GM12878 (cell line): ENCODE measurements around the gene ABL1.
A peak's percentile ranks its signal among the peaks of the same experiment; 100 is the strongest.

ENCODE experiments used
- ATF7 ChIP-seq: fragments of 450-650 bp; IDR thresholded peaks from 2 replicates; pipeline ENCODE4 v1.6.1; 2016; ENCODE audit warnings: low read depth, mild to moderate bottlenecking
- CBX5 ChIP-seq: sonication (generic); IDR thresholded peaks from 2 replicates; pipeline ENCODE4 v1.6.1; 2016; ENCODE audit warnings: low read depth, moderate library complexity, mild to moderate bottlenecking, inconsistent platforms
- CREB1 ChIP-seq: IDR thresholded peaks from 2 replicates; pipeline ENCODE4 v1.6.1; 2012; ENCODE audit warnings: low read depth, mild to moderate bottlenecking, inconsistent platforms
- EZH2 ChIP-seq: IDR thresholded peaks from 2 replicates; pipeline ENCODE4 v1.6.1; 2012; ENCODE audit warnings: low read depth, mild to moderate bottlenecking, control low read depth, inconsistent platforms, low read length, borderline replicate concordance; ENCODE audit not compliant: control insufficient read depth
- FOXM1 ChIP-seq: IDR thresholded peaks from 2 replicates; pipeline ENCODE4 v1.6.1; 2012; ENCODE audit warnings: low read depth, mild to moderate bottlenecking, inconsistent platforms, low read length, moderate library complexity
- IRF4 ChIP-seq: IDR thresholded peaks from 2 replicates; pipeline ENCODE4 v1.6.1; 2011; ENCODE audit warnings: low read depth, low read length
- KDM1A ChIP-seq: fragments of 200-600 bp; sonication (generic); IDR thresholded peaks from 2 replicates; pipeline ENCODE4 v1.6.1; 2016; ENCODE audit warnings: borderline replicate concordance
- MEF2A ChIP-seq: IDR thresholded peaks from 2 replicates; pipeline ENCODE4 v1.6.1; 2011; ENCODE audit warnings: low read depth, mild to moderate bottlenecking, low read length, moderate library complexity; ENCODE audit not compliant: insufficient read depth
- POLR2A ChIP-seq: IDR thresholded peaks from 2 replicates; pipeline ENCODE4 v1.6.1; 2011; ENCODE audit warnings: low read depth, mild to moderate bottlenecking, low read length
- RCOR1 ChIP-seq: conservative IDR thresholded peaks from 2 replicates; pipeline ENCODE4 v1.6.1; 2012; ENCODE audit warnings: low read depth, low read length, improper control_type of control experiment
- SMC3 ChIP-seq: IDR thresholded peaks from 2 replicates; pipeline ENCODE4 v1.6.1; 2011; ENCODE audit warnings: low read length, improper control_type of control experiment, borderline replicate concordance
- SUZ12 ChIP-seq: fragments of 200-600 bp; sonication (generic); IDR thresholded peaks from one replicate; pipeline ENCODE4 v1.6.1; 2018; ENCODE audit warnings: antibody characterized with exemption, mild to moderate bottlenecking; ENCODE audit not compliant: unreplicated experiment
- TF ChIP-seq, protein P1 (sequence below), 3 experiments: IDR thresholded peaks in 2 of 3; conservative IDR thresholded peaks in 1 of 3; 2 replicates each; pipeline ENCODE4 v1.5.1; 2011; ENCODE audit warnings: low read depth in 3 of 3, low read length in 3 of 3, mild to moderate bottlenecking in 3 of 3, control low read depth in 2 of 3, moderate library complexity in 2 of 3, inconsistent platforms in 1 of 3, mixed read lengths in 1 of 3; ENCODE audit not compliant: control insufficient read depth in 2 of 3, insufficient read depth in 1 of 3; ENCODE audit errors: extremely low read depth in 1 of 3

DNA sequence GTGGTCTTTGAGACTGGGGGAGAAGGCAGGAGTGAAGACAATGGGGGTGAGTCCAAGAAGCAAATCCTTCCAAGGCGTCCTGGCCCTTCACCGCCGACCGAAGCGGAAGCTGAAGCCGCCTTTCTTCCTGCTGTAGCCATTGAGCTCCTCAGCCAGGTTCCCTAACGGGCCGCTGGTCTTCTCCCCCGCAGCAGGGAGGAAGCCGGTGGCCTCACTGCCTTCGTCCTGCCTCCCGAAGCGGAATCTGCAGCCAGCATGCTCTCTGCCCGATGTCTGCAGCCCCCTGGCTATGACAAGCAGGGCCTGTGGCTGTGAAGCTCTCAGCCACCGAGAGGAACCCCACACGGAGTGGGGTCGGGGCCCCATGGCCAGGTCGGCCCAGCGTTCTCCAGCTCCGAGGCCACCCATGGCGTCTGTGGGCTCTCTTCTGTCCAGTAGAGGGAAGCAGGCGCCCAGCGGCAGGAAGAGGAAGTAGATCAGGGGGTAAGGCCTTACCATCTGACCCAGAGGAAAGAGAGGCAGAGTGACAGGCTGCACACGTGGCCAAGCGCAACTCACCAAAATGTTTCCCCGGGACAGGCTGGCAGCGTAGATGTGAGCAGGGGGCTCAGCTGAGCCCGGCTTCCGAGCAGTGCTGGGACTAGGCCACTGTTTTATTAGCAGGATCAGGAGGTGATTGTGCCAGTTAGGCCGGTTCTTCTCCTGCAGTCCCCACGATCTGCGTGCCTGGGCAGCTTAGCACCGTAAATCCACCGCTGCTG, 58.5 kb downstream of the ABL1 start:
- TF ChIP-seq CBX5 (no peak), EZH2 (no peak), MEF2A (no peak), RCOR1 (no peak), CREB1 (no peak), POLR2A (peak; percentile 40; the same call in 1 of the 2 replicates), SMC3 (0 out of 2 replicates have a peak, but pooled peaks have one; percentile 7), SUZ12 (no peak), IRF4 (no peak), FOXM1 (no peak), KDM1A (no peak), ATF7 (no peak)
- TF ChIP-seq, protein P1, sequence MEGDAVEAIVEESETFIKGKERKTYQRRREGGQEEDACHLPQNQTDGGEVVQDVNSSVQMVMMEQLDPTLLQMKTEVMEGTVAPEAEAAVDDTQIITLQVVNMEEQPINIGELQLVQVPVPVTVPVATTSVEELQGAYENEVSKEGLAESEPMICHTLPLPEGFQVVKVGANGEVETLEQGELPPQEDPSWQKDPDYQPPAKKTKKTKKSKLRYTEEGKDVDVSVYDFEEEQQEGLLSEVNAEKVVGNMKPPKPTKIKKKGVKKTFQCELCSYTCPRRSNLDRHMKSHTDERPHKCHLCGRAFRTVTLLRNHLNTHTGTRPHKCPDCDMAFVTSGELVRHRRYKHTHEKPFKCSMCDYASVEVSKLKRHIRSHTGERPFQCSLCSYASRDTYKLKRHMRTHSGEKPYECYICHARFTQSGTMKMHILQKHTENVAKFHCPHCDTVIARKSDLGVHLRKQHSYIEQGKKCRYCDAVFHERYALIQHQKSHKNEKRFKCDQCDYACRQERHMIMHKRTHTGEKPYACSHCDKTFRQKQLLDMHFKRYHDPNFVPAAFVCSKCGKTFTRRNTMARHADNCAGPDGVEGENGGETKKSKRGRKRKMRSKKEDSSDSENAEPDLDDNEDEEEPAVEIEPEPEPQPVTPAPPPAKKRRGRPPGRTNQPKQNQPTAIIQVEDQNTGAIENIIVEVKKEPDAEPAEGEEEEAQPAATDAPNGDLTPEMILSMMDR (IDR thresholded peaks at IDR 0.05 in 2 of 3, conservative IDR thresholded peaks at IDR 0.05 in 1 of 3; ENCODE audit: control insufficient read depth in 2 of 3, extremely low read depth in 1 of 3, insufficient read depth in 1 of 3, low read depth in 3 of 3, low read length in 3 of 3): peak; percentile 9 to 17 (median 15); a peak in 3 of 6 replicates
